Activated CD8-positive, alpha-beta T cell treated with anti-CD3 and anti-CD28 coated beads, Interleukin-2, amount 10 ng/mL, durations not matched to agents 7 days and 5 days (primary cell): ENCODE data around the gene RARG. TPM values are rescaled to one million over a fixed set of nuclear protein-coding genes. Genes with fewer than 3 reads are reported as not detected.

ENCODE experiments used
- ATAC-seq: fragments of 150-1000 bp; cut with Tn5 transposase; one replicate; pipeline ENCODE4 v1.10.0; 2021; ENCODE audit warnings: moderate library complexity
- CTCF ChIA-PET: fragments of 350-600 bp; sonication (Branson Sonifier 250); formaldehyde crosslinking; loops from one replicate; lab custom pipeline; 2021; ENCODE audit warnings: antibody characterized with exemption; lab: Charles Lee
- POLR2A ChIA-PET: fragments of 350-600 bp; sonication (Branson Sonifier 250); formaldehyde crosslinking; loops from one replicate; lab custom pipeline; 2021; ENCODE audit warnings: antibody characterized with exemption; lab: Charles Lee
- DNase-seq: peaks from one replicate; pipeline ENCODE4 v3.0.0-alpha.2; 2020
- H3K27ac Mint-ChIP-seq: one replicate; pipeline ENCODE4 v1.8.0; 2021; ENCODE audit warnings: mild to moderate bottlenecking, mixed read lengths
- H3K27me3 Mint-ChIP-seq: one replicate; pipeline ENCODE4 v1.8.0; 2021; ENCODE audit warnings: low read depth, mixed read lengths
- H3K36me3 Mint-ChIP-seq: one replicate; pipeline ENCODE4 v1.8.0; 2021; ENCODE audit warnings: low read depth, mixed read lengths
- H3K4me1 Mint-ChIP-seq: one replicate; pipeline ENCODE4 v1.8.0; 2021; ENCODE audit warnings: low read depth, mixed read lengths
- H3K4me3 Mint-ChIP-seq: one replicate; pipeline ENCODE4 v1.8.0; 2021; ENCODE audit warnings: mild to moderate bottlenecking, mixed read lengths
- H3K9me3 Mint-ChIP-seq: one replicate; pipeline ENCODE4 v1.8.0; 2022; ENCODE audit warnings: mixed read lengths; ENCODE audit not compliant: insufficient read depth
- total RNA-seq, 2 experiments: library from RNA; stranded (reverse); gene quantifications; one replicate each; pipeline ENCODE4 v1.2.3, GENCODE V29; 2021

RARG gene
- total RNA-seq, 2 experiments from 2014 or later: 44.1 to 45.9 TPM

GRCh38 chr12:53198486-53199110 lies 33.4 kb downstream of the RARG start:
- no peaks in the 10 kb centered on the region for H3K9me3 Mint-ChIP-seq
- peaks cover 82% of the 10 kb centered on the region for H3K36me3 Mint-ChIP-seq
- peaks cover 65% of the 10 kb centered on the region for H3K4me1 Mint-ChIP-seq
- DNase-seq (no peak), ATAC-seq (peak; percentile 54)
- H3K27ac Mint-ChIP-seq: peak overlapping the region; percentile 86
- no peaks in the 10 kb centered on the region for H3K27me3 Mint-ChIP-seq
- POLR2A ChIA-PET: interaction anchor here (0.7 to 7.9 kb wide), 9 partner anchors 8 to 96 kb away, joined by 3 to 57 read pairs (median 4); partner anchors contain the start of genes CSAD, ESPL1, ITGB7 and SOAT2
- peak overlapping the region; percentile 62 for H3K4me3 Mint-ChIP-seq
- CTCF ChIA-PET: interaction anchor here (0.9 to 6.5 kb wide), 21 partner anchors 9 to 154 kb away, joined by 3 to 58 read pairs (median 6); partner anchors contain the start of genes AAAS, CSAD, ESPL1 and SOAT2

GRCh38 chr12:53197011-53197640 lies 34.9 kb downstream of the RARG start:
- no peaks in the 10 kb centered on the region for H3K9me3 Mint-ChIP-seq
- ATAC-seq (no peak), DNase-seq (no peak)
- H3K27ac Mint-ChIP-seq: peak overlapping the region; percentile 71
- POLR2A ChIA-PET: interaction anchor here (0.7 to 7.9 kb wide), 4 partner anchors 8 to 71 kb away, joined by 3 to 57 read pairs (median 16); partner anchors contain the start of genes CSAD, ESPL1 and ZNF740
- peaks cover 57% of the 10 kb centered on the region for H3K4me1 Mint-ChIP-seq
- H3K36me3 Mint-ChIP-seq: peaks cover 89% of the 10 kb centered on the region
- no peak overlapping the region for H3K4me3 Mint-ChIP-seq
- H3K27me3 Mint-ChIP-seq: no peaks in the 10 kb centered on the region
- CTCF ChIA-PET: interaction anchor here (0.8 to 6.5 kb wide), 12 partner anchors 8 to 131 kb away, joined by 3 to 58 read pairs (median 6); partner anchors contain the start of genes AAAS, CSAD, SOAT2 and ZNF740

GRCh38 chr12:53196486-53196885 lies 35.5 kb downstream of the RARG start:
- ATAC-seq: no peak
- Mint-ChIP-seq H3K4me3 (peak overlapping the region; percentile 32), H3K36me3 (peaks cover 92% of the 10 kb centered on the region), H3K4me1 (peaks cover 56% of the 10 kb centered on the region), H3K27me3 (no peaks in the 10 kb centered on the region), H3K9me3 (no peaks in the 10 kb centered on the region), H3K27ac (peak overlapping the region; percentile 71)
- ChIA-PET CTCF (interaction anchor here (1.1 to 6.5 kb wide), 5 partner anchors 7 to 125 kb away, joined by 3 to 58 read pairs (median 18); partner anchors contain the start of genes AAAS and ESPL1), POLR2A (interaction anchor here (1.3 to 7.9 kb wide), 2 partner anchors 9 to 15 kb away, joined by 3 to 57 read pairs; partner anchors contain the start of genes CSAD and ZNF740)
- DNase-seq: no peak

- DNase-seq: no peak
- peaks cover 93% of the 10 kb centered on the region for H3K36me3 Mint-ChIP-seq
- peak overlapping the region; percentile 15 for H3K27ac Mint-ChIP-seq
- no peak overlapping the region for H3K4me3 Mint-ChIP-seq
- CTCF ChIA-PET: interaction anchor here (0.9 to 4.9 kb wide), 6 partner anchors 9 to 126 kb away, joined by 3 to 18 read pairs (median 3); partner anchors contain the start of genes AAAS and ESPL1
- no peaks in the 10 kb centered on the region for H3K27me3 Mint-ChIP-seq
- no peak for ATAC-seq
- POLR2A ChIA-PET: interaction anchor here (1.1 to 7.9 kb wide), 4 partner anchors 9 to 99 kb away, joined by 3 to 57 read pairs (median 4); partner anchors contain the start of genes CSAD, PFDN5 and ZNF740
- no peaks in the 10 kb centered on the region for H3K9me3 Mint-ChIP-seq
- peaks cover 57% of the 10 kb centered on the region for H3K4me1 Mint-ChIP-seq
Observed at GRCh38 chr12:53195516-53196420, 36.2 kb downstream of the RARG start.

- DNase-seq (no peak), ATAC-seq (no peak)
- Mint-ChIP-seq H3K4me3 (no peak overlapping the region), H3K9me3 (no peaks in the 10 kb centered on the region), H3K27me3 (no peaks in the 10 kb centered on the region), H3K4me1 (peaks cover 55% of the 10 kb centered on the region), H3K36me3 (peaks cover 90% of the 10 kb centered on the region), H3K27ac (no peak overlapping the region)
- ChIA-PET POLR2A (interaction anchor here (0.6 to 7.9 kb wide), 4 partner anchors 10 to 237 kb away, joined by 3 to 57 read pairs (median 4); partner anchors contain the start of genes CSAD, PFDN5 and ZNF740), CTCF (interaction anchor here (0.7 to 1.1 kb wide), 5 partner anchors 9 to 73 kb away, joined by 3 to 5 read pairs (median 3); partner anchors contain the start of gene ESPL1)
Observed at GRCh38 chr12:53194973-53195372, 37.0 kb downstream of the RARG start.

- H3K27ac Mint-ChIP-seq: no peak overlapping the region
Observed at GRCh38 chr12:53193985-53194716, 37.9 kb downstream of the RARG start.

GRCh38 chr12:53193040-53193439 lies 39.0 kb downstream of the RARG start:
- H3K9me3 Mint-ChIP-seq: no peaks in the 10 kb centered on the region
- ATAC-seq: no peak
- no peak for DNase-seq
- no peak overlapping the region for H3K4me3 Mint-ChIP-seq
- peaks cover 89% of the 10 kb centered on the region for H3K36me3 Mint-ChIP-seq
- H3K27ac Mint-ChIP-seq: peak overlapping the region; percentile 3
- ChIA-PET POLR2A (interaction anchor here (0.5 to 6.5 kb wide), 3 partner anchors 9 to 17 kb away, joined by 3 to 33 read pairs (median 3); partner anchors contain the start of genes CSAD and ZNF740), CTCF (interaction anchor here (0.6 to 2.1 kb wide), 3 partner anchors 11 to 128 kb away, joined by 3 to 7 read pairs (median 5); partner anchors contain the start of gene AAAS)
- H3K27me3 Mint-ChIP-seq: no peaks in the 10 kb centered on the region
- H3K4me1 Mint-ChIP-seq: peaks cover 45% of the 10 kb centered on the region

More at GRCh38 chr12:53193985-53194716, 37.9 kb downstream of the RARG start:
- ATAC-seq (no peak), DNase-seq (no peak)
- Mint-ChIP-seq H3K4me1 (peaks cover 53% of the 10 kb centered on the region), H3K27me3 (no peaks in the 10 kb centered on the region), H3K4me3 (no peak overlapping the region), H3K9me3 (no peaks in the 10 kb centered on the region), H3K36me3 (peaks cover 90% of the 10 kb centered on the region)
- ChIA-PET CTCF (interaction anchor here (0.6 to 1.1 kb wide), 5 partner anchors 12 to 74 kb away, joined by 3 to 5 read pairs (median 3); partner anchors contain the start of gene ESPL1), POLR2A (interaction anchor here (1.3 to 7.9 kb wide), 3 partner anchors 9 to 14 kb away, joined by 4 to 57 read pairs (median 33); partner anchors contain the start of genes CSAD and ZNF740)

- Mint-ChIP-seq H3K9me3 (no peaks in the 10 kb centered on the region), H3K27ac (peak overlapping the region; percentile 3), H3K27me3 (no peaks in the 10 kb centered on the region), H3K36me3 (peaks cover 90% of the 10 kb centered on the region), H3K4me3 (no peak overlapping the region), H3K4me1 (peaks cover 41% of the 10 kb centered on the region)
- DNase-seq: no peak
- ATAC-seq: no peak
- CTCF ChIA-PET: interaction anchor here (1.6 to 3.5 kb wide), 3 partner anchors 11 to 129 kb away, joined by 5 to 33 read pairs (median 7); partner anchors contain the start of genes AAAS, CSAD and ZNF740
- POLR2A ChIA-PET: interaction anchor here (0.9 to 6.5 kb wide), 3 partner anchors 8 to 91 kb away, joined by 3 to 33 read pairs (median 3); partner anchors contain the start of genes CSAD and ZNF740
Observed at GRCh38 chr12:53192531-53193021, 39.4 kb downstream of the RARG start.

- peaks cover 37% of the 10 kb centered on the region for H3K4me1 Mint-ChIP-seq
- peaks cover 92% of the 10 kb centered on the region for H3K36me3 Mint-ChIP-seq
- H3K9me3 Mint-ChIP-seq: no peaks in the 10 kb centered on the region
- DNase-seq (no peak), ATAC-seq (no peak)
- peak overlapping the region; percentile 60 for H3K27ac Mint-ChIP-seq
- POLR2A ChIA-PET: interaction anchor here (0.9 to 6.5 kb wide), 3 partner anchors 8 to 91 kb away, joined by 3 to 33 read pairs (median 3); partner anchors contain the start of genes CSAD and ZNF740
- CTCF ChIA-PET: interaction anchor here (1.6 to 5.8 kb wide), 5 partner anchors 8 to 129 kb away, joined by 5 to 47 read pairs (median 7); partner anchors contain the start of genes AAAS, CSAD and ZNF740
- no peaks in the 10 kb centered on the region for H3K27me3 Mint-ChIP-seq
- H3K4me3 Mint-ChIP-seq: no peak overlapping the region
Observed at GRCh38 chr12:53191885-53192530, 40.0 kb downstream of the RARG start.
